Transverse colon (tissue), 4 donors: Measurements from ENCODE around the gene VMP1. TPM values are rescaled to one million over a fixed set of nuclear protein-coding genes. Genes with fewer than 3 reads are reported as not detected.
A peak's percentile ranks its signal among the peaks of the same experiment; 100 is the strongest.
"Not testable (repeated sequence)": the region's sequence is repeated elsewhere in the genome, so short reads cannot be mapped to it uniquely, and the experiment has no call there.

Source experiments
- DNase-seq: peaks from one replicate; pipeline ENCODE4 v3.0.0-alpha.2; 2019
- H3K27ac ChIP-seq, 4 donors: fragments of 200-600 bp; sonication (generic); 2 replicates each; pipeline ENCODE4 v1.5.1; 2016 to 2018; ENCODE audit warnings: inconsistent platforms in 4 of 4
- H3K27me3 ChIP-seq: fragments of 200-600 bp; sonication (generic); 2 replicates; pipeline ENCODE4 v1.5.1; 2017; ENCODE audit warnings: inconsistent platforms
- H3K36me3 ChIP-seq, 4 donors: fragments of 200-600 bp; sonication (generic); 2 replicates each; pipeline ENCODE4 v1.5.1; 2017 to 2019; ENCODE audit warnings: inconsistent platforms in 4 of 4
- H3K4me1 ChIP-seq, 4 donors: fragments of 200-600 bp; sonication (generic); 2 replicates each; pipeline ENCODE4 v1.5.1; 2017 to 2020; ENCODE audit warnings: inconsistent platforms in 4 of 4
- H3K4me3 ChIP-seq, 4 donors: fragments of 200-600 bp; sonication (generic); 1 replicate in 1 of 4; 2 replicates in 3 of 4; pipeline versions ENCODE4 v1.5.1 to v1.6.1; 2017 to 2019; ENCODE audit warnings: inconsistent platforms in 4 of 4
- H3K9me3 ChIP-seq, 2 donors: fragments of 200-600 bp; sonication (generic); 2 replicates each; pipeline ENCODE4 v1.5.1; 2017 to 2019; ENCODE audit warnings: inconsistent platforms in 2 of 2
- CTCF ChIP-seq, 5 experiments: fragments of 200-600 bp in 3 of 5; fragments of 450-650 bp in 2 of 5; sonication (generic) in 3 of 5; IDR thresholded peaks; 1 replicate in 2 of 5; 2 replicates in 3 of 5; pipeline ENCODE4 v1.5.1; 2016 to 2017; ENCODE audit warnings: antibody characterized with exemption in 5 of 5, inconsistent platforms in 3 of 5, mild to moderate bottlenecking in 2 of 5, moderate library complexity in 1 of 5
- EP300 ChIP-seq: sonication (generic); formaldehyde crosslinking; IDR thresholded peaks from one replicate; pipeline ENCODE4 v1.6.1; 2017; ENCODE audit warnings: antibody characterized with exemption, low read depth
- POLR2A ChIP-seq: fragments of 450-650 bp; IDR thresholded peaks from one replicate; pipeline ENCODE4 v1.6.1; 2016; ENCODE audit warnings: antibody characterized with exemption, mild to moderate bottlenecking, moderate library complexity
- POLR2AphosphoS5 ChIP-seq, 3 donors: sonication (generic); formaldehyde crosslinking; IDR thresholded peaks; one replicate each; pipeline ENCODE4 v1.6.1; 2016; ENCODE audit warnings: antibody characterized with exemption in 3 of 3
- WGBS, 2 donors: methylation state at CpG; one replicate each; pipeline ENCODE4 v1.1.5; 2018; ENCODE audit warnings: low coverage in 1 of 2; 5-methylcytosine and 5-hydroxymethylcytosine counted together
- in situ Hi-C, 4 donors: fragments of 200-750 bp; cut with MboI; loops; one replicate each; pipeline versions ENCODE4 v1.15.0 to v1.15.1; 2017; ENCODE audit warnings: low sequenced_read_pairs in 3 of 4, low pct_ligation_motif_present in 1 of 4, low pct_unique_long_range_greater_than_20kb in 1 of 4
- intact Hi-C: fragments of 100-400 bp; cut with DNase I; formaldehyde crosslinking; loops from one replicate; pipeline ENCODE4 v1.15.1; 2023; ENCODE audit warnings: low total_unique reads
- total RNA-seq, 4 donors: library from RNA; depleted of rRNA; stranded (reverse); fragments of >200 nt; gene quantifications; one replicate each; pipeline ENCODE4 v1.1.0, GENCODE V29; 2016

VMP1 gene
- total RNA-seq, 4 donors from 2014 or later = 136 to 547 (median 339) TPM

- peak overlapping the region in 1 of 4 donors; percentile 29 for H3K4me3 ChIP-seq
Measured at GRCh38 chr17:59827721-59828477, 120.4 kb downstream of the VMP1 start.

GRCh38 chr17:59828478-59828760 lies 121.0 kb downstream of the VMP1 start:
- no peaks in the 10 kb centered on the region for H3K36me3 ChIP-seq
- in situ Hi-C loops (no loop called here), intact Hi-C loops (no loop called here)
- H3K4me3 ChIP-seq = peak overlapping the region in 1 of 4 donors; percentile 29
- peaks cover 36 to 76% (median 54%) of the 10 kb centered on the region in 4 donors for H3K4me1 ChIP-seq
- peak overlapping the region; percentile 90 to 94 (median 92) for H3K27ac ChIP-seq
- 43 to 50% methylated on average over 1 to 2 of the region's 2 CpGs for WGBS, 2 donors
- DNase-seq = no peak
- no peaks in the 10 kb centered on the region for H3K9me3 ChIP-seq
- H3K27me3 ChIP-seq = no peaks in the 10 kb centered on the region
- TF ChIP-seq CTCF (IDR thresholded peaks at IDR 0.05) (no peak), EP300 (no peak), POLR2A (no peak), POLR2AphosphoS5 (IDR thresholded peaks at IDR 0.05) (no peak)

More at GRCh38 chr17:59827721-59828477, 120.4 kb downstream of the VMP1 start:
- Histone ChIP-seq H3K9me3 (no peaks in the 10 kb centered on the region), H3K27ac (peak overlapping the region; percentile 90 to 94 (median 92)), H3K36me3 (peaks cover 0 to 3% (median 0%) of the 10 kb centered on the region in 4 donors), H3K4me1 (peaks cover 36 to 72% (median 52%) of the 10 kb centered on the region in 4 donors), H3K27me3 (no peaks in the 10 kb centered on the region)
- intact Hi-C loops = no loop called here
- 40 to 57% methylated on average over 1 to 5 of the region's 5 CpGs for WGBS, 2 donors
- no peak for DNase-seq
- in situ Hi-C loops = no loop called here
- TF ChIP-seq EP300 (no peak), CTCF (IDR thresholded peaks at IDR 0.05) (peak in 1 of 5 experiments; percentile 8), POLR2AphosphoS5 (IDR thresholded peaks at IDR 0.05) (peak in 1 of 3 donors; percentile 29), POLR2A (no peak)

GRCh38 chr17:59828819-59829216 lies 121.4 kb downstream of the VMP1 start:
- WGBS, 2 donors = 16 to 29% methylated on average over 4 to 7 of the region's 7 CpGs
- in situ Hi-C loops, H3K9me3 ChIP-seq, H3K36me3 ChIP-seq, DNase-seq, H3K27me3 ChIP-seq, intact Hi-C loops: not testable (repeated sequence)
- Histone ChIP-seq H3K4me1 (peaks cover 36 to 76% (median 54%) of the 10 kb centered on the region in 4 donors), H3K27ac (peak overlapping the region; percentile 90 to 94 (median 92)), H3K4me3 (peak overlapping the region in 2 of 4 donors; percentile 0 to 29)

GRCh38 chr17:59829217-59830006 lies 122.0 kb downstream of the VMP1 start:
- intact Hi-C loops = no loop called here
- no peak for DNase-seq
- peak overlapping the region; percentile 90 to 94 (median 92) for H3K27ac ChIP-seq
- H3K36me3 ChIP-seq = no peaks in the 10 kb centered on the region
- peaks cover 36 to 76% (median 54%) of the 10 kb centered on the region in 4 donors for H3K4me1 ChIP-seq
- in situ Hi-C loops = no loop called here
- no peaks in the 10 kb centered on the region for H3K27me3 ChIP-seq
- H3K4me3 ChIP-seq = peak overlapping the region in 2 of 4 donors; percentile 5 to 29
- no peaks in the 10 kb centered on the region for H3K9me3 ChIP-seq
- TF ChIP-seq POLR2AphosphoS5 (IDR thresholded peaks at IDR 0.05) (peak; percentile 56 to 86 (median 83)), EP300 (peak; percentile 5), CTCF (IDR thresholded peaks at IDR 0.05) (no peak), POLR2A (peak; percentile 69)
- WGBS, 2 donors = 7 to 9% methylated on average over 3 to 4 of the region's 4 CpGs
